GM08714 (cell line): ENCODE measurements around the gene USP20.

ENCODE experiments used
- H3K4me3 ChIP-seq: fragments of 200-500 bp; sonication (Bioruptor generic); 2 replicates; pipeline ENCODE4 v1.5.1; 2014; ENCODE audit warnings: mild to moderate bottlenecking, low read length, inconsistent platforms
- ZNF274 ChIP-seq: IDR thresholded peaks from 2 replicates; pipeline ENCODE4 v1.6.1; 2012; ENCODE audit warnings: mild to moderate bottlenecking, low read depth, low read length

USP20 gene

DNA sequence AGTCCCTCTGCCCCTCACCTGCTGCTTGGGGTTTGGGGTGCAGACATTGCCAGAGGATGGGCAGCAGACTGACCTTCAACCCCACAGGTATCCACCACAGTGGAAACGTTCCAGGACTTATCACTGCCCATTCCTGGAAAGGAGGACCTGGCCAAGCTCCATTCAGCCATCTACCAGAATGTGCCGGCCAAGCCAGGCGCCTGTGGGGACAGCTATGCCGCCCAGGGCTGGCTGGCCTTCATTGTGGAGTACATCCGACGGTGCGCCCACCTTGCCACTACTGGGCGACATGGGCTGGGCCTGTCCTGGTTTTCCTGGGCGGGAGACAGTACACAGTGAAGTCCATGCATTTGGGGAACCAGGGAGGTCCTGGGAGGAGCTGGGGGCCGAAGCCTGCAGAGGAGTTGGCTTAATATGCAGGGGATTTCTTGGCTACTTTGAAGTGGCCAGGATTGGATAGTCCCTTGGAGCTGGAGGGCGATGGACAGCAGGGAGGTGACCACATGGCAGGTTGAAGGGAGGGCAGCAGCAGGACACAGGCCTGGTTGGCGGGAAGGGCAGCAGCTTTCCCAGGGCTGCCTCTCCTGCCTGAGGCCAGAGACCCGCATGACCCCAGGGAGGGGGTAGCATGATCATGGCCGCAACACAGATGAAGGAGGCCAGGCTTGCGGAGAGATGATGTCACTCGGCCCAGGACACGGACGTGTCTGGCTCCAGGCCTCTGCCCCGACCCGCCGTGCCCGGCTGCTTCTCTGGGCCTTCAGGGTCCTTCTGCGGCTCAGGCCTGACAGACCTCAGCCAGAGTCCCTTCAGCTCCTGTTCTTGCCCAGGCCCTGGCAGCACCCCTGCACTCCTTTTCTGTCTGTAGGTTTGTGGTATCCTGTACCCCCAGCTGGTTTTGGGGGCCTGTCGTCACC, 34.6 kb downstream of the USP20 start:
- no peak overlapping the region for H3K4me3 ChIP-seq
- TF ChIP-seq ZNF274, result no peak

DNA sequence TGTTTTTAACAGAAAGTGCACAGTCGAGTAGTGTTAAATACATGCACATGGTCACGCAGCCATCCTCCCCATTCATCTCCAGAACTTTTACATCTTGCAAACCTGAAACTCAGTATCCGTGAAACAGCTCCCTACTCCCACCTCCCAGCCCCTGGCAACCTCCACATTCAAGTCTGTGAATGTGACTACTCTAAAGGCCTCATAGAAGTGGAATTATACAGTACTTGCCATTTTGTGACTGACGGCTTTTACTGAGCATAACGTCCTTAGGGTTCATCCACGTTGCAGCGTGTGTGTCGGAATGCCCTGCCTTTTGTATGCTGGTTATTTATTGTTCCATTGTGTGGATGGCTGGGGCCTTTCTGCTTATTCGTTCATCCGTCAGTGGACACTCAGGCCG, 35.8 kb downstream of the USP20 start:
- H3K4me3 ChIP-seq, result no peak overlapping the region
- no peak for TF ChIP-seq ZNF274

DNA sequence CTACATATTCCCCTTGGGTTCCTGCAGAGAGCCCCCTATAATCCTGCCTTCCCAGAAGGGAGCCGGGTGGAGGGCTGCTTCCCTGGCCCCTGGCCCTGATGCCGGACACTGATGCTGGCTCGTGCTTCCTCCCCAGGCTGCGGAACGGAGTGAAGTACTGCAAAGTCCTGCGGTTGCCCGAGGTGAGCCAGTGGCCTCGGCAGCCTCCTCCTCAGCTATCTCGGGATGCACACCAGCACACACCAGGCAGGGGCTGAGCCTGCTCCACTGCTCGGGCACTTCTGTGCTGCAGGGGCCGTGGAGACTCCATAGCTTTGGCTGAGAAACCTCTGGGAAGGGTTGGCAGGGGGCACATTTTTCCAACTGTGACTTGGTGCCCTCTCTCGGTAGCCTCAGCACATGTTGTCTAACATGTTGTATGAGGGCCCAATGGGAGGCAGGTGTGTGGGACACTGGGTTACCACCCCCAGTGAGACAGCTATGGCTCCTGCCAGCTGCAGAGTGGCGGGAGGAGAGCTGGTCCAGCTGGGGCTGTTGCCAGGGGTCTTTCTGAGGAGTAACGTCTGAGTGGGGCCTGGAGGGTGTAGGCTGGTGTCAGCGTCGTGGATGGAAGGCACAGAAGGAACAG, 38.4 kb downstream of the USP20 start:
- TF ChIP-seq ZNF274, result no peak
- H3K4me3 ChIP-seq, result no peak overlapping the region

DNA sequence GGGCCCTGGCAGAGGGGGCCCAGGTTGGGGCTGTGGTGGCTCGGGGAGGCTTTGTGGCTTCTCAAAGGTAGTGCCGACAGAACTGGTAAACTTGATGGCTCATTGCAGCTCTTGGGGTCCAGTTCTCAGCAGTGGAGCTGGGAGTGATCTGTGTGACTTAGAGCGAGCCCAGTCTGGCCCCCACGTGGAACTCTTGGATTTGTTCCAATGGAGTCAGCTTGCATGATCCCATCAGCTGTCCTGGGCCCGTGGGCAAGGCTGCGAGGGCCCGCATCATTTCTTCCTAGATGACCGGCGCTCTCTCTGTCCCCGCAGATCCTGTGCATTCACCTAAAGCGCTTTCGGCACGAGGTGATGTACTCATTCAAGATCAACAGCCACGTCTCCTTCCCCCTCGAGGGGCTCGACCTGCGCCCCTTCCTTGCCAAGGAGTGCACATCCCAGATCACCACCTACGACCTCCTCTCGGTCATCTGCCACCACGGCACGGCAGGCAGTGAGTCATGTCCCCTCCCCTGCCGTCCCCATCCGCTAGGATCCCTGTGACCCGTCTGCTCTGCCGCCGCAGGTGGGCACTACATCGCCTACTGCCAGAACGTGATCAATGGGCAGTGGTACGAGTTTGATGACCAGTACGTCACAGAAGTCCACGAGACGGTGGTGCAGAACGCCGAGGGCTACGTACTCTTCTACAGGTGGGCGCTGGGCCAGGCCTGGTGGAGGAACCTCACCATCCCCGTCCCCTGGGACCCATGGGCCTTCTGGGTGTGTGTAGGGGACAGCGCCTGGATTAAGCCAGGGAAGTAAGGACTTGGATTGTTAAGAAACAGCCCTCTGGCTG, 39.2 kb downstream of the USP20 start:
- H3K4me3 ChIP-seq, result no peak overlapping the region
- no peak for TF ChIP-seq ZNF274

DNA sequence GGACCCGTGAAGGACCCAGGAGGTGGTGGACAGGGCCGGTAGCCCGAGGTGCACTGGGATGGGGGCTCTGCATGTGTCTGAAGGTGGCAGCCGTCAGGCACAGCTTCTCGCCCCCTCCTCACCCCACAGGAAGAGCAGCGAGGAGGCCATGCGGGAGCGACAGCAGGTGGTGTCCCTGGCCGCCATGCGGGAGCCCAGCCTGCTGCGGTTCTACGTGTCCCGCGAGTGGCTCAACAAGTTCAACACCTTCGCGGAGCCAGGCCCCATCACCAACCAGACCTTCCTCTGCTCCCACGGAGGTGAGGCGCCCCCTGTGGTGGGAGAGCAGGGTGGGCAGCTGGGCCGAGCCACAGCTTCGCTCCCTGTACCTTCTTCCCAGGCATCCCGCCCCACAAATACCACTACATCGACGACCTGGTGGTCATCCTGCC, 39.9 kb downstream of the USP20 start:
- TF ChIP-seq ZNF274, result no peak
- H3K4me3 ChIP-seq, result no peak overlapping the region

DNA sequence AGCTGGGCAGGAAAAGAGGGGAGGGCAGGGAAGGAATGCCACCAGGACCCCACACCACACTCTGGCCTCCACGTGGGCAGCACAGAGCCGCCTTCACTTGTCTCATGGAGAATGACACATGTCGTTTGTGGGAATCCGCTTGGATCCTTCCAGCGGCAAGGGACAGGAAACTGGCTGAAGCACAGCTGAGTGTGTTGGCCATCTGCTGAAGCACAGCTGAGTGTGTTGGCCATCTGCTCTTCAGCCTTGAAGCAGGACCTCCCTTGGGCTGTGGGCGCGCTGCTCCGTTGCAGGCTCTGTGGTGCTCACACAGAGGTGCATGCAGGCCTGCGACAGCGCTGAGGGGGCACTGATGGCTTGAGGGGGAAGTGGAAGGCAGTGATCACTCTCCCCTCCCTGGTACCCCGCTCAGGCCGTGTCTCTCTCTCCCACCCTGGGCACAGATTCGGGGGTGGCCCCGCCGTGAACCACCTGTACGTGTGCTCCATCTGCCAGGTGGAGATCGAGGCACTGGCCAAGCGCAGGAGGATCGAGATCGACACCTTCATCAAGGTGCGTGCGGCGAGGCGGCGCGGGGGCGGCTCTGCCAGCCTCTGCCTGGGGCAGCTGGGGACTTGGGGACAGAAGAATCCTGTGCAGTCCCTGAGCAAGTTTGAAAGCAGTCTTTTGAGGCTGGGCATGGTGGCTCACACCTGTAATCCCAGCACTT, 40.6 kb downstream of the USP20 start:
- H3K4me3 ChIP-seq, result no peak overlapping the region
- no peak for TF ChIP-seq ZNF274

DNA sequence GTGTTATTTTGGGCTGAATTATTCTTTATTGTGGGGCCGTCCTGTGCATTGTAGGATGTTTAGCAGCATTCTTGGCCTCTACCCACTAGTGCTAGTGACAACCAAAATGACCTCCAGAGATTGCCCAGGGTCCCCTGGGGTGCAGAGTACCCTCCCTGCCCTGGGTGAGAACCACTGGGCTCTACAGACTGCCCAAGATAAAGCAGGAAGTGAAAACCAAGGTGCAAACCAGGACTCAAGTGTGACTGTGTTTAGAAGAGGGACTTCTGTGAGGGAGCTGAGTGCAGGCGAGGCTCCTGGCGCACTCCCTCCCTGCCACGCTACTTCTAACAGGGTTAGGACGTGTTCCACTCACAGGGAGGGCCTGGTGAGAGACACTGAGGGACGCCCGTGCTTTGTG, 41.6 kb downstream of the USP20 start:
- TF ChIP-seq ZNF274, result no peak
- H3K4me3 ChIP-seq, result no peak overlapping the region

DNA sequence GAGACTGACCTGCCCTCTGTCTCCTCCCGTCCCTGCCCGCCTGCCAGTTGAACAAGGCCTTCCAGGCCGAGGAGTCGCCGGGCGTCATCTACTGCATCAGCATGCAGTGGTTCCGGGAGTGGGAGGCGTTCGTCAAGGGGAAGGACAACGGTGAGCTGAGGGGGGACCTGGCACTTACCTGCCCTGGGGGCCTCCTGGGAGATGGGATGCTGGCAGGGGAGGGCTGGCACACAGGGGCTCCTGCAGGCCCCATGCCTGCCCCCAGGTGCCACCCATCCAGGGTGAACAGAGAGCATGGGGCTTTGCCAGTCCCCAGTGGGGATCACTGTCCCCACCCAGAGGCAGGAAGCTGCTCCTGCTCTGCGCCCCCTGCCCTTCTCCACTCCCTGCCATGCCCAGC, 43.0 kb downstream of the USP20 start:
- H3K4me3 ChIP-seq, result no peak overlapping the region
- no peak for TF ChIP-seq ZNF274

DNA sequence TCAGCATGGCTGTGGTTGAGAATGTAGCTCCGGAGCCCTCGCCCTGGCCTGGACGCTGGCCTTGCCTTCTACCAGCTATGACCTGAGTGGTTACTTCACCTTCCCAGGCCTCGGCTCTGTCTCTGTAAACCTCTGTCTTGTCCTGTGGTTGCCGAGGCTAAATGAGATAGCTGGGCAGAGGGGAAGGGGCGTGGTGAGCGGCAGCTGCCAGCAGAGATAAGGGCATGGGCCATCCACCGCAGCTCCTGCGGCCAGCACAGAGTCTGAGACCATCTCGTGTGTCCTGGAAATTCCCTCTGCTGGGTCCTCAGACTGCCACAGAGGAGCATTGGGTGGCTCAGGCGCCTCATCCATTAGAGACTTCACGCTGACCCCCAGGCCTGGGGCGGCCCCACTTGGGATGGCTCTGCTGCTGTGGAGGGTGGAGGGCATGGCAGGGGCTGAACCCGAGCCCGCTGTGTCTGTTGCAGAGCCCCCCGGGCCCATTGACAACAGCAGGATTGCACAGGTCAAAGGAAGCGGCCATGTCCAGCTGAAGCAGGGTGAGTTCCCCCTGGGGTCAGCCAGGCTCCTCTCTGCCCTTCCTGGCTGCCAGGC, 43.9 kb downstream of the USP20 start:
- H3K4me3 ChIP-seq, result no peak overlapping the region
- TF ChIP-seq ZNF274, result no peak

DNA sequence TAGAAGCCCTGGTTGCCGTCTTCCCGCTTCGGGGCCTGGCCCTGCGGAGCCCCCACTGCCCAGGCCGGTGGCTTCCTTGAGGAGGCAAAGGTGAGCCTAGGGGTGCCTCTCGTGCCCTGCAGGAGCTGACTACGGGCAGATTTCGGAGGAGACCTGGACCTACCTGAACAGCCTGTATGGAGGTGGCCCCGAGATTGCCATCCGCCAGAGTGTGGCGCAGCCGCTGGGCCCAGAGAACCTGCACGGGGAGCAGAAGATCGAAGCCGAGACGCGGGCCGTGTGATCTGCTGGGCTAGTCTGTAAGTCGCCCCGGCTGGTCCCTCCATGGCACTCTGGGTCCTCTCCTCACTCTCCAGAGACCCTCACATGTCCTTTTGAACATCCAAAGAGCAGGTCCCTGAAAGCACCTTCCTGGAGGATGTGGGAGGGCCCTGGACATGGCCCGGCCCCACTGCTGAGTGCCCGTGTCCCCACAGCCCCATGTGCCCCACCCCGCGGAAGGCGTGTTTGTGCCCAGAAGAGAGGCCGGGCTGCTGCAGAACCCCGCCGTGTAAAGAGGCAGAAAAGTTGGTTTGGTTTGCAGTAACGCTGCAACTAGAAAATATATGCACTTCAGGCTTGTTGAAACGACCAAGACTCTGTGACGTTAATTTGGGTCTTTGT, 44.9 kb downstream of the USP20 start:
- no peak for TF ChIP-seq ZNF274

DNA sequence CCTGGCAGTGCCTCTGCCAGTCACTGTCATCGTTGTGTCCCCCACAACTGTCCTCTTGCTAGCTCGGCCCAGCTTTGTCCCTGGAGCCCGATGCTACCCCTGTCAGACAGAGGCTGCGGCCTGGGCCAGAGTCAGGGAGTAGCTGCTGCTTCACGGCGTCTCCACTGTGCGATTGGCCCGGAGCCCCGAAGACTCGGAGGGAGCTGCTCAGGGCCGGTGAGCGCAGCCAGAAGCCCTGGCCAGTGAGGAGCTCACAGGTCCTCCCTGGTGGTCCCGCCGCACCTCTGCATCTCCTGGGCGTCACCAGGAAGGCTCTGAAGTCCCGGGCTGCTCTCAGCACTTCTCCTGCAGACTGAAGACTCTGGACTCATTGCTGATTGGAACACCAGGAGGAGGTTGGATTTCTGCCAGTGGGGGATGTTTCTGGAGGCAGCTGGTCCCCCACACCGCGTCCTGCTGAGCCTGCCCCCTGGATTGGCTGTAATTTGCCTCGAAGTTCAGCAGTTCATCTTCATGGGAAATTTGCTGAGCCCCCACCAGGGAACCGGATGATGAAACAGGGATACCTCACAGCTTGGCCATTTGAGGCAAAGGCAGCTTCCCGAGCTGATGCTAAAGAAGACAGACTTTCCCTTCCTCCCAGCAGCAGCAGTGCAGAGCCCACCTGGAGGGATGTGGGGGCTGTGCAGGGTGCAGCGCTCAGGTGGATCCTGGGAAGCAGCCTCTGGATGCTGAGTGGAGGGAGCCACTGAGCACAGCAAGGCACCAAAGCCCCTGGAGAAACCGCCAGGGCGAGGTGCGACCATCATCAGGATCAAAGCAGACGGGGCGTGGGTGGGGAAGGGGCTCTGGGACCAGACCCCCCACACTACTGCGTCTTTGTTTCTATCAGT, 45.6 kb downstream of the USP20 start:
- no peak overlapping the region for H3K4me3 ChIP-seq
- no peak for TF ChIP-seq ZNF274

More for the DNA sequence above, 44.9 kb downstream of the USP20 start:
- no peak overlapping the region for H3K4me3 ChIP-seq
